GM12878 (cell line): ENCODE measurements around the gene ERBB3.

Source experiments
- EZH2 ChIP-seq: IDR thresholded peaks from 2 replicates; pipeline ENCODE4 v1.6.1; 2012; ENCODE audit warnings: low read depth, mild to moderate bottlenecking, control low read depth, inconsistent platforms, low read length, borderline replicate concordance; ENCODE audit not compliant: control insufficient read depth
- POLR2AphosphoS5 ChIP-seq: IDR thresholded peaks from 2 replicates; pipeline ENCODE4 v1.6.1; 2011; ENCODE audit warnings: mild to moderate bottlenecking, low read length, inconsistent platforms
- RAD21 ChIP-seq: IDR thresholded peaks from 2 replicates; pipeline ENCODE4 v1.6.1; 2011; ENCODE audit warnings: mild to moderate bottlenecking, low read depth, low read length, moderate library complexity; ENCODE audit not compliant: insufficient read depth
- SUZ12 ChIP-seq: fragments of 200-600 bp; sonication (generic); IDR thresholded peaks from one replicate; pipeline ENCODE4 v1.6.1; 2018; ENCODE audit warnings: antibody characterized with exemption, mild to moderate bottlenecking; ENCODE audit not compliant: unreplicated experiment
- TAF1 ChIP-seq: IDR thresholded peaks from 2 replicates; pipeline ENCODE4 v1.6.1; 2011; ENCODE audit warnings: mild to moderate bottlenecking, low read depth, low read length, borderline replicate concordance
- ZNF217 ChIP-seq: fragments of 450-650 bp; IDR thresholded peaks from 2 replicates; pipeline ENCODE4 v1.6.1; 2017; ENCODE audit warnings: antibody characterized with exemption, mild to moderate bottlenecking
- TF ChIP-seq, protein P1 (sequence below), 3 experiments: IDR thresholded peaks in 2 of 3; conservative IDR thresholded peaks in 1 of 3; 2 replicates each; pipeline ENCODE4 v1.5.1; 2011; ENCODE audit warnings: low read depth in 3 of 3, low read length in 3 of 3, mild to moderate bottlenecking in 3 of 3, control low read depth in 2 of 3, moderate library complexity in 2 of 3, inconsistent platforms in 1 of 3, mixed read lengths in 1 of 3; ENCODE audit not compliant: control insufficient read depth in 2 of 3, insufficient read depth in 1 of 3; ENCODE audit errors: extremely low read depth in 1 of 3
- TF ChIP-seq, protein P2 (sequence below): IDR thresholded peaks from 2 replicates; pipeline ENCODE4 v1.6.1; 2012; ENCODE audit warnings: mild to moderate bottlenecking, low read depth, low read length
- TF ChIP-seq, protein P3 (sequence below): IDR thresholded peaks from 2 replicates; pipeline ENCODE4 v1.6.1; 2011; ENCODE audit warnings: low read depth, low read length, improper control_type of control experiment, borderline replicate concordance
- TF ChIP-seq, protein P4 (sequence below): fragments of 450-650 bp; IDR thresholded peaks from 2 replicates; pipeline ENCODE4 v1.6.1; 2016; ENCODE audit warnings: mild to moderate bottlenecking
- TF ChIP-seq, protein P5 (sequence below): fragments of 450-650 bp; IDR thresholded peaks from 2 replicates; pipeline ENCODE4 v1.6.1; 2017; ENCODE audit warnings: mild to moderate bottlenecking, moderate library complexity
- TF ChIP-seq, protein P6 (sequence below): fragments of 150-350 bp; IDR thresholded peaks from 2 replicates; pipeline ENCODE4 v1.6.1; 2016; ENCODE audit warnings: low read depth, low read length

DNA sequence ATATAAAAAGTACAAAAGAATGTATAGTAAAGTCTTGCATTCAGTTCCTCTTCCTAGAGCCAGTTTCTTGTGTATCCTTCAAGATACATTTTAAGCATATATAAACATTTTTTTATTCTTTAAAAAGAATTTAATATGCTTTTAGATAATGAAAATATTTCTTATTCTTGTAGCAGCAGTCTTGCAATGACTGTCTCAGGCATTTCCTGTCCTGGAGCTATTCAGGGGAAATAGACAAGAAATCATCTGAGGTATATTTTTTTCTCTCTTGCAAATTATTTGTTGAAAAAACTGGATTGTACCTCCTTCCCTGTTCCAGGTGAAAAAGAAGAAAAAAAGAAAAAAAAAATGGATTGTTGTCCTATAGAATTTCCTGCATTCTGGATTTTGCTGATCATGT, 17.0 kb upstream of the ERBB3 start:
- TF ChIP-seq POLR2AphosphoS5, result no peak
- TF ChIP-seq, protein P1, sequence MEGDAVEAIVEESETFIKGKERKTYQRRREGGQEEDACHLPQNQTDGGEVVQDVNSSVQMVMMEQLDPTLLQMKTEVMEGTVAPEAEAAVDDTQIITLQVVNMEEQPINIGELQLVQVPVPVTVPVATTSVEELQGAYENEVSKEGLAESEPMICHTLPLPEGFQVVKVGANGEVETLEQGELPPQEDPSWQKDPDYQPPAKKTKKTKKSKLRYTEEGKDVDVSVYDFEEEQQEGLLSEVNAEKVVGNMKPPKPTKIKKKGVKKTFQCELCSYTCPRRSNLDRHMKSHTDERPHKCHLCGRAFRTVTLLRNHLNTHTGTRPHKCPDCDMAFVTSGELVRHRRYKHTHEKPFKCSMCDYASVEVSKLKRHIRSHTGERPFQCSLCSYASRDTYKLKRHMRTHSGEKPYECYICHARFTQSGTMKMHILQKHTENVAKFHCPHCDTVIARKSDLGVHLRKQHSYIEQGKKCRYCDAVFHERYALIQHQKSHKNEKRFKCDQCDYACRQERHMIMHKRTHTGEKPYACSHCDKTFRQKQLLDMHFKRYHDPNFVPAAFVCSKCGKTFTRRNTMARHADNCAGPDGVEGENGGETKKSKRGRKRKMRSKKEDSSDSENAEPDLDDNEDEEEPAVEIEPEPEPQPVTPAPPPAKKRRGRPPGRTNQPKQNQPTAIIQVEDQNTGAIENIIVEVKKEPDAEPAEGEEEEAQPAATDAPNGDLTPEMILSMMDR (IDR thresholded peaks at IDR 0.05 in 2 of 3, conservative IDR thresholded peaks at IDR 0.05 in 1 of 3; ENCODE audit: control insufficient read depth in 2 of 3, extremely low read depth in 1 of 3, insufficient read depth in 1 of 3, low read depth in 3 of 3, low read length in 3 of 3), result no peak
- no peak for TF ChIP-seq EZH2
- TF ChIP-seq, protein P2, sequence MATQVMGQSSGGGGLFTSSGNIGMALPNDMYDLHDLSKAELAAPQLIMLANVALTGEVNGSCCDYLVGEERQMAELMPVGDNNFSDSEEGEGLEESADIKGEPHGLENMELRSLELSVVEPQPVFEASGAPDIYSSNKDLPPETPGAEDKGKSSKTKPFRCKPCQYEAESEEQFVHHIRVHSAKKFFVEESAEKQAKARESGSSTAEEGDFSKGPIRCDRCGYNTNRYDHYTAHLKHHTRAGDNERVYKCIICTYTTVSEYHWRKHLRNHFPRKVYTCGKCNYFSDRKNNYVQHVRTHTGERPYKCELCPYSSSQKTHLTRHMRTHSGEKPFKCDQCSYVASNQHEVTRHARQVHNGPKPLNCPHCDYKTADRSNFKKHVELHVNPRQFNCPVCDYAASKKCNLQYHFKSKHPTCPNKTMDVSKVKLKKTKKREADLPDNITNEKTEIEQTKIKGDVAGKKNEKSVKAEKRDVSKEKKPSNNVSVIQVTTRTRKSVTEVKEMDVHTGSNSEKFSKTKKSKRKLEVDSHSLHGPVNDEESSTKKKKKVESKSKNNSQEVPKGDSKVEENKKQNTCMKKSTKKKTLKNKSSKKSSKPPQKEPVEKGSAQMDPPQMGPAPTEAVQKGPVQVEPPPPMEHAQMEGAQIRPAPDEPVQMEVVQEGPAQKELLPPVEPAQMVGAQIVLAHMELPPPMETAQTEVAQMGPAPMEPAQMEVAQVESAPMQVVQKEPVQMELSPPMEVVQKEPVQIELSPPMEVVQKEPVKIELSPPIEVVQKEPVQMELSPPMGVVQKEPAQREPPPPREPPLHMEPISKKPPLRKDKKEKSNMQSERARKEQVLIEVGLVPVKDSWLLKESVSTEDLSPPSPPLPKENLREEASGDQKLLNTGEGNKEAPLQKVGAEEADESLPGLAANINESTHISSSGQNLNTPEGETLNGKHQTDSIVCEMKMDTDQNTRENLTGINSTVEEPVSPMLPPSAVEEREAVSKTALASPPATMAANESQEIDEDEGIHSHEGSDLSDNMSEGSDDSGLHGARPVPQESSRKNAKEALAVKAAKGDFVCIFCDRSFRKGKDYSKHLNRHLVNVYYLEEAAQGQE, result no peak
- TF ChIP-seq, protein P3, sequence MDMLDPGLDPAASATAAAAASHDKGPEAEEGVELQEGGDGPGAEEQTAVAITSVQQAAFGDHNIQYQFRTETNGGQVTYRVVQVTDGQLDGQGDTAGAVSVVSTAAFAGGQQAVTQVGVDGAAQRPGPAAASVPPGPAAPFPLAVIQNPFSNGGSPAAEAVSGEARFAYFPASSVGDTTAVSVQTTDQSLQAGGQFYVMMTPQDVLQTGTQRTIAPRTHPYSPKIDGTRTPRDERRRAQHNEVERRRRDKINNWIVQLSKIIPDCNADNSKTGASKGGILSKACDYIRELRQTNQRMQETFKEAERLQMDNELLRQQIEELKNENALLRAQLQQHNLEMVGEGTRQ, result no peak
- TF ChIP-seq SUZ12, result no peak
- TF ChIP-seq, protein P4, sequence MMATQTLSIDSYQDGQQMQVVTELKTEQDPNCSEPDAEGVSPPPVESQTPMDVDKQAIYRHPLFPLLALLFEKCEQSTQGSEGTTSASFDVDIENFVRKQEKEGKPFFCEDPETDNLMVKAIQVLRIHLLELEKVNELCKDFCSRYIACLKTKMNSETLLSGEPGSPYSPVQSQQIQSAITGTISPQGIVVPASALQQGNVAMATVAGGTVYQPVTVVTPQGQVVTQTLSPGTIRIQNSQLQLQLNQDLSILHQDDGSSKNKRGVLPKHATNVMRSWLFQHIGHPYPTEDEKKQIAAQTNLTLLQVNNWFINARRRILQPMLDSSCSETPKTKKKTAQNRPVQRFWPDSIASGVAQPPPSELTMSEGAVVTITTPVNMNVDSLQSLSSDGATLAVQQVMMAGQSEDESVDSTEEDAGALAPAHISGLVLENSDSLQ, result no peak
- TF ChIP-seq ZNF217, result no peak
- no peak for TF ChIP-seq RAD21
- no peak for TF ChIP-seq TAF1
- TF ChIP-seq, protein P5, sequence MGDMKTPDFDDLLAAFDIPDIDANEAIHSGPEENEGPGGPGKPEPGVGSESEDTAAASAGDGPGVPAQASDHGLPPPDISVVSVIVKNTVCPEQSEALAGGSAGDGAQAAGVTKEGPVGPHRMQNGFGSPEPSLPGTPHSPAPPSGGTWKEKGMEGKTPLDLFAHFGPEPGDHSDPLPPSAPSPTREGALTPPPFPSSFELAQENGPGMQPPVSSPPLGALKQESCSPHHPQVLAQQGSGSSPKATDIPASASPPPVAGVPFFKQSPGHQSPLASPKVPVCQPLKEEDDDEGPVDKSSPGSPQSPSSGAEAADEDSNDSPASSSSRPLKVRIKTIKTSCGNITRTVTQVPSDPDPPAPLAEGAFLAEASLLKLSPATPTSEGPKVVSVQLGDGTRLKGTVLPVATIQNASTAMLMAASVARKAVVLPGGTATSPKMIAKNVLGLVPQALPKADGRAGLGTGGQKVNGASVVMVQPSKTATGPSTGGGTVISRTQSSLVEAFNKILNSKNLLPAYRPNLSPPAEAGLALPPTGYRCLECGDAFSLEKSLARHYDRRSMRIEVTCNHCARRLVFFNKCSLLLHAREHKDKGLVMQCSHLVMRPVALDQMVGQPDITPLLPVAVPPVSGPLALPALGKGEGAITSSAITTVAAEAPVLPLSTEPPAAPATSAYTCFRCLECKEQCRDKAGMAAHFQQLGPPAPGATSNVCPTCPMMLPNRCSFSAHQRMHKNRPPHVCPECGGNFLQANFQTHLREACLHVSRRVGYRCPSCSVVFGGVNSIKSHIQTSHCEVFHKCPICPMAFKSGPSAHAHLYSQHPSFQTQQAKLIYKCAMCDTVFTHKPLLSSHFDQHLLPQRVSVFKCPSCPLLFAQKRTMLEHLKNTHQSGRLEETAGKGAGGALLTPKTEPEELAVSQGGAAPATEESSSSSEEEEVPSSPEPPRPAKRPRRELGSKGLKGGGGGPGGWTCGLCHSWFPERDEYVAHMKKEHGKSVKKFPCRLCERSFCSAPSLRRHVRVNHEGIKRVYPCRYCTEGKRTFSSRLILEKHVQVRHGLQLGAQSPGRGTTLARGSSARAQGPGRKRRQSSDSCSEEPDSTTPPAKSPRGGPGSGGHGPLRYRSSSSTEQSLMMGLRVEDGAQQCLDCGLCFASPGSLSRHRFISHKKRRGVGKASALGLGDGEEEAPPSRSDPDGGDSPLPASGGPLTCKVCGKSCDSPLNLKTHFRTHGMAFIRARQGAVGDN, result no peak
- TF ChIP-seq, protein P6, sequence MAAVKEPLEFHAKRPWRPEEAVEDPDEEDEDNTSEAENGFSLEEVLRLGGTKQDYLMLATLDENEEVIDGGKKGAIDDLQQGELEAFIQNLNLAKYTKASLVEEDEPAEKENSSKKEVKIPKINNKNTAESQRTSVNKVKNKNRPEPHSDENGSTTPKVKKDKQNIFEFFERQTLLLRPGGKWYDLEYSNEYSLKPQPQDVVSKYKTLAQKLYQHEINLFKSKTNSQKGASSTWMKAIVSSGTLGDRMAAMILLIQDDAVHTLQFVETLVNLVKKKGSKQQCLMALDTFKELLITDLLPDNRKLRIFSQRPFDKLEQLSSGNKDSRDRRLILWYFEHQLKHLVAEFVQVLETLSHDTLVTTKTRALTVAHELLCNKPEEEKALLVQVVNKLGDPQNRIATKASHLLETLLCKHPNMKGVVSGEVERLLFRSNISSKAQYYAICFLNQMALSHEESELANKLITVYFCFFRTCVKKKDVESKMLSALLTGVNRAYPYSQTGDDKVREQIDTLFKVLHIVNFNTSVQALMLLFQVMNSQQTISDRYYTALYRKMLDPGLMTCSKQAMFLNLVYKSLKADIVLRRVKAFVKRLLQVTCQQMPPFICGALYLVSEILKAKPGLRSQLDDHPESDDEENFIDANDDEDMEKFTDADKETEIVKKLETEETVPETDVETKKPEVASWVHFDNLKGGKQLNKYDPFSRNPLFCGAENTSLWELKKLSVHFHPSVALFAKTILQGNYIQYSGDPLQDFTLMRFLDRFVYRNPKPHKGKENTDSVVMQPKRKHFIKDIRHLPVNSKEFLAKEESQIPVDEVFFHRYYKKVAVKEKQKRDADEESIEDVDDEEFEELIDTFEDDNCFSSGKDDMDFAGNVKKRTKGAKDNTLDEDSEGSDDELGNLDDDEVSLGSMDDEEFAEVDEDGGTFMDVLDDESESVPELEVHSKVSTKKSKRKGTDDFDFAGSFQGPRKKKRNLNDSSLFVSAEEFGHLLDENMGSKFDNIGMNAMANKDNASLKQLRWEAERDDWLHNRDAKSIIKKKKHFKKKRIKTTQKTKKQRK, result no peak
